ENCODE measurements around the gene SKAP1. TPM values are rescaled to one million over a fixed set of nuclear protein-coding genes. Genes with fewer than 3 reads are reported as not detected.

Gene SKAP1
- total and polyA plus RNA-seq, 2 experiments from 2014 or later = 0.27 TPM; not detected in 1

DNA sequence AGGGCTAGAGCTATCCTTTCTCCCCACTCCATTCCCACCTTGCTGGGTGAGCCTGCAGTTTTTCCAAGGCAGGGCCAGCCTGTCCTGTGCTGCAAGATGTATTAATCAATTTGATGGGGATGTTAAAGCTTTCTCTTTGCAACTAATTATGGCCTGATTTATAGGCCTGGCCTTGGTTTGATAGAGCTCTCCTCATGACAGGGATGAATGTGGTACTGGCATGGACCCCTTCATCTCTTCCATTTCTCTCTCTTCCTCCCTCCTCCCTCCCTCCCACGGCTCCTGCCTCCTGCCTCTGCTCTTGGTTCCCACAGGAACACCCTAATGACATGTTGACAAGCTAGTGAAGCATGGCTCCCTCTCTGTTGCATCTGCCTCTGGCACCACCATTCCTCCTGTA lies 47.2 kb upstream of the SKAP1 start (continued):
- TF ChIP-seq, protein P1, sequence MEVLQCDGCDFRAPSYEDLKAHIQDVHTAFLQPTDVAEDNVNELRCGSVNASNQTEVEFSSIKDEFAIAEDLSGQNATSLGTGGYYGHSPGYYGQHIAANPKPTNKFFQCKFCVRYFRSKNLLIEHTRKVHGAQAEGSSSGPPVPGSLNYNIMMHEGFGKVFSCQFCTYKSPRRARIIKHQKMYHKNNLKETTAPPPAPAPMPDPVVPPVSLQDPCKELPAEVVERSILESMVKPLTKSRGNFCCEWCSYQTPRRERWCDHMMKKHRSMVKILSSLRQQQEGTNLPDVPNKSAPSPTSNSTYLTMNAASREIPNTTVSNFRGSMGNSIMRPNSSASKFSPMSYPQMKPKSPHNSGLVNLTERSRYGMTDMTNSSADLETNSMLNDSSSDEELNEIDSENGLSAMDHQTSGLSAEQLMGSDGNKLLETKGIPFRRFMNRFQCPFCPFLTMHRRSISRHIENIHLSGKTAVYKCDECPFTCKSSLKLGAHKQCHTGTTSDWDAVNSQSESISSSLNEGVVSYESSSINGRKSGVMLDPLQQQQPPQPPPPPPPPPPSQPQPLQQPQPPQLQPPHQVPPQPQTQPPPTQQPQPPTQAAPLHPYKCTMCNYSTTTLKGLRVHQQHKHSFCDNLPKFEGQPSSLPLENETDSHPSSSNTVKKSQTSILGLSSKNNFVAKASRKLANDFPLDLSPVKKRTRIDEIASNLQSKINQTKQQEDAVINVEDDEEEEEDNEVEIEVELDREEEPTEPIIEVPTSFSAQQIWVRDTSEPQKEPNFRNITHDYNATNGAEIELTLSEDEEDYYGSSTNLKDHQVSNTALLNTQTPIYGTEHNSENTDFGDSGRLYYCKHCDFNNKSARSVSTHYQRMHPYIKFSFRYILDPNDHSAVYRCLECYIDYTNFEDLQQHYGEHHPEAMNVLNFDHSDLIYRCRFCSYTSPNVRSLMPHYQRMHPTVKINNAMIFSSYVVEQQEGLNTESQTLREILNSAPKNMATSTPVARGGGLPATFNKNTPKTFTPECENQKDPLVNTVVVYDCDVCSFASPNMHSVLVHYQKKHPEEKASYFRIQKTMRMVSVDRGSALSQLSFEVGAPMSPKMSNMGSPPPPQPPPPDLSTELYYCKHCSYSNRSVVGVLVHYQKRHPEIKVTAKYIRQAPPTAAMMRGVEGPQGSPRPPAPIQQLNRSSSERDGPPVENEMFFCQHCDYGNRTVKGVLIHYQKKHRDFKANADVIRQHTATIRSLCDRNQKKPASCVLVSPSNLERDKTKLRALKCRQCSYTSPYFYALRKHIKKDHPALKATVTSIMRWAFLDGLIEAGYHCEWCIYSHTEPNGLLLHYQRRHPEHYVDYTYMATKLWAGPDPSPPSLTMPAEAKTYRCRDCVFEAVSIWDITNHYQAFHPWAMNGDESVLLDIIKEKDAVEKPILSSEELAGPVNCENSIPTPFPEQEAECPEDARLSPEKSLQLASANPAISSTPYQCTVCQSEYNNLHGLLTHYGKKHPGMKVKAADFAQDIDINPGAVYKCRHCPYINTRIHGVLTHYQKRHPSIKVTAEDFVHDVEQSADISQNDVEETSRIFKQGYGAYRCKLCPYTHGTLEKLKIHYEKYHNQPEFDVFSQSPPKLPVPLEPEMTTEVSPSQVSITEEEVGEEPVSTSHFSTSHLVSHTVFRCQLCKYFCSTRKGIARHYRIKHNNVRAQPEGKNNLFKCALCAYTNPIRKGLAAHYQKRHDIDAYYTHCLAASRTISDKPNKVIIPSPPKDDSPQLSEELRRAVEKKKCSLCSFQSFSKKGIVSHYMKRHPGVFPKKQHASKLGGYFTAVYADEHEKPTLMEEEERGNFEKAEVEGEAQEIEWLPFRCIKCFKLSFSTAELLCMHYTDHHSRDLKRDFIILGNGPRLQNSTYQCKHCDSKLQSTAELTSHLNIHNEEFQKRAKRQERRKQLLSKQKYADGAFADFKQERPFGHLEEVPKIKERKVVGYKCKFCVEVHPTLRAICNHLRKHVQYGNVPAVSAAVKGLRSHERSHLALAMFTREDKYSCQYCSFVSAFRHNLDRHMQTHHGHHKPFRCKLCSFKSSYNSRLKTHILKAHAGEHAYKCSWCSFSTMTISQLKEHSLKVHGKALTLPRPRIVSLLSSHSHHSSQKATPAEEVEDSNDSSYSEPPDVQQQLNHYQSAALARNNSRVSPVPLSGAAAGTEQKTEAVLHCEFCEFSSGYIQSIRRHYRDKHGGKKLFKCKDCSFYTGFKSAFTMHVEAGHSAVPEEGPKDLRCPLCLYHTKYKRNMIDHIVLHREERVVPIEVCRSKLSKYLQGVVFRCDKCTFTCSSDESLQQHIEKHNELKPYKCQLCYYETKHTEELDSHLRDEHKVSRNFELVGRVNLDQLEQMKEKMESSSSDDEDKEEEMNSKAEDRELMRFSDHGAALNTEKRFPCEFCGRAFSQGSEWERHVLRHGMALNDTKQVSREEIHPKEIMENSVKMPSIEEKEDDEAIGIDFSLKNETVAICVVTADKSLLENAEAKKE (CRISPR knock-in tag; IDR thresholded peaks at IDR 0.05) = no peak
- TF ChIP-seq ZNF331 (CRISPR knock-in tag; IDR thresholded peaks at IDR 0.05; ENCODE audit: low read depth) (no peak), CREB1 (CRISPR knock-in tag; IDR thresholded peaks at IDR 0.05; ENCODE audit: low read depth) (no peak)
- TF ChIP-seq, protein P2, sequence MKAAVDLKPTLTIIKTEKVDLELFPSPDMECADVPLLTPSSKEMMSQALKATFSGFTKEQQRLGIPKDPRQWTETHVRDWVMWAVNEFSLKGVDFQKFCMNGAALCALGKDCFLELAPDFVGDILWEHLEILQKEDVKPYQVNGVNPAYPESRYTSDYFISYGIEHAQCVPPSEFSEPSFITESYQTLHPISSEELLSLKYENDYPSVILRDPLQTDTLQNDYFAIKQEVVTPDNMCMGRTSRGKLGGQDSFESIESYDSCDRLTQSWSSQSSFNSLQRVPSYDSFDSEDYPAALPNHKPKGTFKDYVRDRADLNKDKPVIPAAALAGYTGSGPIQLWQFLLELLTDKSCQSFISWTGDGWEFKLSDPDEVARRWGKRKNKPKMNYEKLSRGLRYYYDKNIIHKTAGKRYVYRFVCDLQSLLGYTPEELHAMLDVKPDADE (IDR thresholded peaks at IDR 0.05) = no peak

DNA sequence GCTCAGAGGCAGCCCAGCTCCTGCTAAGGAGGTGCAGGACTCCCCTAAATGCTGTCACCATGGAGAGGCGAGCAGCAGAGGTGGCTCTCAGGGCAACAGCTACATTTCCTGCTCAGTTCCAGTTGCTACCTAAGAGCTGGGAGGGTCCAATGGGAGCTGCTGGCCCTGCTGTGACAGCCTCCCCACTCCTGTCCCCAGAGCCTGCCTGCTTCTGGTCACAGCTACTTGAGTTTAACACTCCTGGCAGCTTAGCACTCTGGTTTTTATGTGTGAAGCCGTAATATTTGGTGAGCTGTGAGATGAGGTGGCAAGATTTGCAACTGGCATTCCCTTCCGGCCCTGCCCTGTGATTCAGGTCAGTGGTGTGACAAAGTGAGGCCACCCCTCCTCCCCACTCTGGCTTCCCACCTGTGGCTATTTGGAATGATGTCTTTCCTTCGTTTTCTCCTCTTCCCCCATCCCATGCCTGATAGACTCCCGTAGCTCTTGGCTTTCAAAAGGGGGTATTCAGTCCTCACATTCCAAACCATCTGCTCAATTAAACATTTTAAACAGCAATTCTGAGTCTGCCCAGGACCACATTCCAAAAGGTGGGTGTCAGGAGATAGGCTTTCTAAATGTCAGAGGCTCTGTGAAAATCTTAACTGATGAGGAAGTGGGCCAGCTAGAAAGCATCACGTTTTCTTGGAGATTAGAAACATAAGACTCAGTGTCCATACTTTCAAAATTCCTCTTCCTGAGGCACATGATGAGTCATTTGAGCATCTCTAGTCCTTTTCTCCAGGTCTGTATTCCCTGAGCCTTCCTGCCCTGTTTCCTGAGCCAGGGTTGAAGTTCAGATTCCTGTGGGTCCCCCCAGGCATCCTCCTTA lies 42.6 kb upstream of the SKAP1 start:
- H3K27me3 ChIP-seq (ENCODE audit: insufficient read depth) = peaks cover 3% of the 10 kb centered on the region; the same call in 1 of the 2 replicates
- no peak overlapping the region for H3K4me3 ChIP-seq
- Mint-ChIP-seq H3K9me3 (no peaks in the 10 kb centered on the region), H3K27ac (no peak overlapping the region), H3K4me1 (peaks cover 27% of the 10 kb centered on the region), H3K4me3 (no peak overlapping the region), H3K27me3 (ENCODE audit: insufficient read depth, low read depth, poor library complexity) (peaks cover 8% of the 10 kb centered on the region), H3K36me3 (ENCODE audit: low read depth) (no peaks in the 10 kb centered on the region)
- 0 out of 2 replicates have a peak, but pooled peaks cover 3% of the 10 kb centered on the region for H3F3A ChIP-seq (replicated peaks; ENCODE audit: low read depth)
- H3K9me2 ChIP-seq (ENCODE audit: insufficient read depth) = no peaks in the 10 kb centered on the region
- H3K4me1 ChIP-seq (ENCODE audit: insufficient read depth) = peaks cover 26% of the 10 kb centered on the region
- H2AFZ ChIP-seq = peak overlapping the region; percentile 66; the same call in 1 of the 2 replicates
- DNase-seq (ENCODE audit: low spot score) (peak; percentile 51), ATAC-seq (peak; percentile 40)
- H3K36me3 ChIP-seq (ENCODE audit: insufficient read depth) = no peaks in the 10 kb centered on the region
- H3K79me2 ChIP-seq (replicated peaks; ENCODE audit: insufficient read depth) = no peaks in the 10 kb centered on the region
- H3K4me2 ChIP-seq = peak overlapping the region; percentile 67
- no peaks in the 10 kb centered on the region for H4K20me1 ChIP-seq (replicated peaks; ENCODE audit: insufficient read depth)
- 0 out of 2 replicates have a peak overlapping the region, but pooled peaks have one; percentile 0 for H3K27ac ChIP-seq (ENCODE audit: low read depth)
- TF ChIP-seq STAT1 (IDR thresholded peaks at IDR 0.05; ENCODE audit: unreplicated experiment) (no peak), POLR2AphosphoS5 (IDR thresholded peaks at IDR 0.05; ENCODE audit: low read depth) (no peak), EZH2phosphoT487 (IDR thresholded peaks at IDR 0.05; ENCODE audit: unreplicated experiment) (no peak)
- TF ChIP-seq, protein P1 (CRISPR knock-in tag; IDR thresholded peaks at IDR 0.05) = no peak

Measured in GM23338 (cell line).